Thoracic aorta (tissue), 2 donors: ENCODE measurements around the gene VAPB. TPM values are rescaled to one million over a fixed set of nuclear protein-coding genes. Genes with fewer than 3 reads are reported as not detected.

Experiments
- ATAC-seq: fragments of 150-250 bp; one replicate; pipeline ENCODE4 v1.8.0; 2017; ENCODE audit warnings: low read depth; ENCODE audit not compliant: insufficient number of reproducible peaks, low FRiP score
- DNase-seq: peaks from one replicate; pipeline ENCODE4 v3.0.0-alpha.2; 2020; ENCODE audit warnings: low spot score
- H3K27ac ChIP-seq, 2 donors: fragments of 200-600 bp; sonication (generic); 1 replicate in 1 of 2; 2 replicates in 1 of 2; pipeline ENCODE4 v1.5.1; 2016; ENCODE audit warnings: mild to moderate bottlenecking in 2 of 2, moderate library complexity in 2 of 2
- H3K27me3 ChIP-seq: fragments of 200-600 bp; sonication (generic); replicated peaks from 2 replicates; pipeline ENCODE4 v1.6.0; 2016; ENCODE audit warnings: mild to moderate bottlenecking; ENCODE audit not compliant: insufficient read depth
- H3K36me3 ChIP-seq: fragments of 200-600 bp; sonication (generic); one replicate; pipeline ENCODE4 v1.5.1; 2016
- H3K4me1 ChIP-seq, 2 donors: fragments of 200-600 bp; sonication (generic); 1 replicate in 1 of 2; 2 replicates in 1 of 2; pipeline versions ENCODE4 v1.5.1 to v1.6.0; 2016; ENCODE audit warnings: low read depth in 2 of 2, mild to moderate bottlenecking in 1 of 2; ENCODE audit not compliant: control insufficient read depth in 1 of 2
- H3K4me3 ChIP-seq: fragments of 200-600 bp; sonication (generic); 2 replicates; pipeline ENCODE4 v1.5.1; 2016; ENCODE audit warnings: mild to moderate bottlenecking
- H3K9me3 ChIP-seq: fragments of 200-600 bp; sonication (generic); 2 replicates; pipeline ENCODE4 v1.5.1; 2016
- total RNA-seq, 2 donors: library from RNA; depleted of rRNA; stranded (reverse); fragments of >200 nt; gene quantifications; one replicate each; pipeline versions ENCODE4 v1.1.0 to v1.2.3, GENCODE V29; 2016
- TF ChIP-seq, protein P1 (sequence below): fragments of 200-600 bp; sonication (generic); IDR thresholded peaks from one replicate; pipeline ENCODE4 v1.5.1; 2019; ENCODE audit warnings: antibody characterized with exemption

VAPB gene
- total RNA-seq, 2 donors from 2014 or later, result 21.5 to 32.8 TPM

DNA sequence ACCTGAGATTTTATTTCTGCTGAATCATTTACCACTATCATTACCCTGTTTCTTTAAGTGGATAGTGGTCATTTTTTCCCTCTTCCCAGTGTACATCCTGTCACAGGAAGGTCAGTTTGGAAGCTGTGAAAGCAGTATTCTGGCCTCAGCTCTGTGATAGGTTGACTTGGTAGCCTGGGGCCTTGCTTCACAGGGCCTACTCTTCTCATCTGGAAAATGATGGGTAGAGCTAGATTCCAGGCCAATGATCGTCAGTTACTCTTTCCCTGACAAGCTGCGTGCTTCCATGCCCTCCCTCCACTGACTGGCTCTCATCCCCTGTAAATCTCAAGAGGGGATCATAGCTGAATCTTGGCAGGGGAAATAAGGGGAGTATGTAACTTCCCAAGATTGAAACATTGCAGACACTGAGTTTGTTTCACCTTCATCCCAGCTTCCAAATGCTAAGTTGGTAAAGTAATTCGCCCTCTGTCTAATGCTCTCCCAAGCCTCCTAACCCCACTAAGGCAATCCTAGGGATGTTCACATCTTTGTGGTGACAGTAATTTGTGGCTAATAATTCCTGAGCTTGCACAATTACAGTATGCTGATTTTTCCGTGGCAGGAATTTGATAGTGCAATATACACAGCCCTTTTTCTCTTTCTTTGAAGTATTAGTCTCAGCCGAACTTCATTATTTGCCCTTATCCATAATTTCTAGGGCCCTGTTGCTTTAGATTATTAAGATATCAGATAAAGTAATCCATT, 51.2 kb downstream of the VAPB start:
- Histone ChIP-seq H3K27ac (no peak overlapping the region), H3K36me3 (peaks cover 17% of the 10 kb centered on the region)
- ATAC-seq, result no peak

DNA sequence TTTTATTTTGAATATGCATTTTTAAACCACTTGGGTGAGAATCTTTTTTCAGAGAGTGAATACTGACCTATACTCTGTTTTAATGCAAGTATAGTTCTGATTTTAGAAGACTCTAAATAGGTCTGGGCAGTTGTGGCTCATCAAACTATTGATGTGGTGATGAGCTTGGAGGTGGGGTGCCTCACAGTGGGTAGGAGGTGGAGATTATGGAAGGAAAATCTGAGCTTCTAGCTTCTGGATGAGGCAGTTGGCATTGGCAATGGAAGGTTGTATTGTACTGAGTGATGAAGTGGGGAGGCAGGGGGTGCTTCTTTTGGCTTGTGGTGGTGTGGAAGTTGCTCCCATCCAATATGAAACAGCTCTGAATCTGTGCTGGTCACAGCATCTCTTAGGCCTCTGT, 52.7 kb downstream of the VAPB start:
- ATAC-seq (no peak), DNase-seq (no peak)
- TF ChIP-seq, protein P1, sequence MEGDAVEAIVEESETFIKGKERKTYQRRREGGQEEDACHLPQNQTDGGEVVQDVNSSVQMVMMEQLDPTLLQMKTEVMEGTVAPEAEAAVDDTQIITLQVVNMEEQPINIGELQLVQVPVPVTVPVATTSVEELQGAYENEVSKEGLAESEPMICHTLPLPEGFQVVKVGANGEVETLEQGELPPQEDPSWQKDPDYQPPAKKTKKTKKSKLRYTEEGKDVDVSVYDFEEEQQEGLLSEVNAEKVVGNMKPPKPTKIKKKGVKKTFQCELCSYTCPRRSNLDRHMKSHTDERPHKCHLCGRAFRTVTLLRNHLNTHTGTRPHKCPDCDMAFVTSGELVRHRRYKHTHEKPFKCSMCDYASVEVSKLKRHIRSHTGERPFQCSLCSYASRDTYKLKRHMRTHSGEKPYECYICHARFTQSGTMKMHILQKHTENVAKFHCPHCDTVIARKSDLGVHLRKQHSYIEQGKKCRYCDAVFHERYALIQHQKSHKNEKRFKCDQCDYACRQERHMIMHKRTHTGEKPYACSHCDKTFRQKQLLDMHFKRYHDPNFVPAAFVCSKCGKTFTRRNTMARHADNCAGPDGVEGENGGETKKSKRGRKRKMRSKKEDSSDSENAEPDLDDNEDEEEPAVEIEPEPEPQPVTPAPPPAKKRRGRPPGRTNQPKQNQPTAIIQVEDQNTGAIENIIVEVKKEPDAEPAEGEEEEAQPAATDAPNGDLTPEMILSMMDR, result no peak
- no peak overlapping the region for H3K4me3 ChIP-seq
- no peaks in the 10 kb centered on the region for H3K4me1 ChIP-seq
- no peak overlapping the region for H3K27ac ChIP-seq
- H3K36me3 ChIP-seq, result peaks cover 23% of the 10 kb centered on the region
- H3K27me3 ChIP-seq, result no peaks in the 10 kb centered on the region
- H3K9me3 ChIP-seq, result no peaks in the 10 kb centered on the region

More for the DNA sequence above, 51.2 kb downstream of the VAPB start:
- H3K4me1 ChIP-seq, result no peaks in the 10 kb centered on the region
- H3K4me3 ChIP-seq, result no peak overlapping the region
- H3K9me3 ChIP-seq, result no peaks in the 10 kb centered on the region
- H3K27me3 ChIP-seq, result no peaks in the 10 kb centered on the region
- TF ChIP-seq, protein P1, result no peak
- no peak for DNase-seq

DNA sequence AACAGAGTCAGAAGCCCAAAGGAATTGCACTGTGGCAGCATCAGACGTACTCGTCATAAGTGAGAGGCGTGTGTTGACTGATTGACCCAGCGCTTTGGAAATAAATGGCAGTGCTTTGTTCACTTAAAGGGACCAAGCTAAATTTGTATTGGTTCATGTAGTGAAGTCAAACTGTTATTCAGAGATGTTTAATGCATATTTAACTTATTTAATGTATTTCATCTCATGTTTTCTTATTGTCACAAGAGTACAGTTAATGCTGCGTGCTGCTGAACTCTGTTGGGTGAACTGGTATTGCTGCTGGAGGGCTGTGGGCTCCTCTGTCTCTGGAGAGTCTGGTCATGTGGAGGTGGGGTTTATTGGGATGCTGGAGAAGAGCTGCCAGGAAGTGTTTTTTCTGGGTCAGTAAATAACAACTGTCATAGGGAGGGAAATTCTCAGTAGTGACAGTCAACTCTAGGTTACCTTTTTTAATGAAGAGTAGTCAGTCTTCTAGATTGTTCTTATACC, 55.8 kb downstream of the VAPB start:
- no peaks in the 10 kb centered on the region for H3K9me3 ChIP-seq
- no peak overlapping the region for H3K4me3 ChIP-seq
- H3K27ac ChIP-seq, result no peak overlapping the region
- no peaks in the 10 kb centered on the region for H3K27me3 ChIP-seq
- ATAC-seq (no peak), DNase-seq (no peak)
- no peaks in the 10 kb centered on the region for H3K4me1 ChIP-seq
- peaks cover 19% of the 10 kb centered on the region for H3K36me3 ChIP-seq
- TF ChIP-seq, protein P1, result no peak

DNA sequence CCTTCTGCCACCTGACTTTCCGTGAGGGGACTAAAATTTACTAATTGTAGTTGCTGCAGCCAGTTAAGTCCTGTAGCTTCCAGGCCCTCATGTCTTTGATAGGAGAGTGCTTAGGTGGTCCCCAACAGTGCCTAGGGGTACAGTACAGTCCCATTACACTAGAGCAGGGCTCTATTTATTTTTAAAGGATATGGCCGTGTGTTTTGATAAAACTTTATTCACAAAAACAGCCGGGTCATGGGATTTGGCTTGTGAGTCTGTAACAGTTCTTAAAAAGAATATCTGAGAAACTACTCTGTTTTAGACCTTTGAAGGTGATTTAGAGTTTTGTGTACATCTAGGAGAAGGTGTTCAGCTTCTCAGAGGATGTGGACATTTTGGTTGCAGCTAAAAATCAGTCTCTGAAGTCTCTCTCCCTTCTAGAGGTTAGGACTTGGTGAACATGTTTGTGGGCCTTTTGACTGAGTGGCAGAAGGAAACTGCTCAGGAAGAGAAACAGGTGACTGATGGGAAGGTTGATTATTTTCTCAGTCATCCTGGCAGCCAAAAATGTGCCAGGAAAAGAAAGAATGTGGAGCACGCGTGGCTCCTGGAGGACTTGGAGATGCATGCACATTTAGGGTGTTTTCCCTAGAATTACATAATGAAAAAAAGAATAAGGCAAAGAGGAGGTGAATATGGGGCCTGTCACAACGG, 57.4 kb downstream of the VAPB start:
- Histone ChIP-seq H3K36me3 (peaks cover 22% of the 10 kb centered on the region), H3K27me3 (no peaks in the 10 kb centered on the region), H3K27ac (no peak overlapping the region), H3K4me3 (no peak overlapping the region), H3K4me1 (no peaks in the 10 kb centered on the region), H3K9me3 (no peaks in the 10 kb centered on the region)
- DNase-seq, result no peak
- no peak for ATAC-seq
- TF ChIP-seq, protein P1, result no peak

DNA sequence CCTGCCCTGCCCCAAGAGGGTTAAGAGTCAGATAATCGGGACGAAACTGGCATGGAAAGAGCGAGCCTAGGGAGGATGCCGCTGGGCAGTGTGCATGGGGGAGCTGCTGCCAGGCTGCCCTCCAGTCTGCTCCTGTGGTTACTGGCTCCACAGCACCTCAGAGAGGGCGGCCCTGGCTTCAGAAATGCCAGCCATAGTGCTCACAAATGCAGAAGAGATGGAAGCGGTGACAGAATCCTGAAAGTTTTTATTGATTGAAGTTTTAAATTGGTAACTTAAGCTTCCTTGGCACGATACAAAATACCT, 57.9 kb downstream of the VAPB start:
- H3K27me3 ChIP-seq, result no peaks in the 10 kb centered on the region
- H3K36me3 ChIP-seq, result peaks cover 22% of the 10 kb centered on the region
- no peak overlapping the region for H3K4me3 ChIP-seq
- H3K4me1 ChIP-seq, result no peaks in the 10 kb centered on the region
- H3K9me3 ChIP-seq, result no peaks in the 10 kb centered on the region
- TF ChIP-seq, protein P1, result no peak
- DNase-seq (no peak), ATAC-seq (no peak)
- no peak overlapping the region for H3K27ac ChIP-seq
